Ovary (tissue), 9 donors: ENCODE data around the gene AQP9. TPM values are rescaled to one million over a fixed set of nuclear protein-coding genes. Genes with fewer than 3 reads are reported as not detected.

Experiments used
- DNase-seq, 5 donors: peaks; one replicate each; pipeline ENCODE4 v3.0.0-alpha.2; 2019 to 2020
- H3K27ac ChIP-seq, 2 donors: fragments of 200-600 bp; one replicate each; pipeline versions ENCODE4 v1.5.1 to v1.8.0; 2019 to 2022
- H3K27me3 ChIP-seq: fragments of 200-600 bp; one replicate; pipeline ENCODE4 v1.8.0; 2022
- H3K36me3 ChIP-seq: fragments of 200-600 bp; sonication (generic); one replicate; pipeline ENCODE4 v1.5.1; 2019
- H3K4me1 ChIP-seq: one replicate; pipeline ENCODE4 v1.8.1; 2013; ENCODE audit warnings: mild to moderate bottlenecking, moderate library complexity; ENCODE audit not compliant: insufficient read depth
- H3K4me3 ChIP-seq: fragments of 200-600 bp; sonication (generic); one replicate; pipeline ENCODE4 v1.5.1; 2017
- H3K9me3 ChIP-seq, 2 donors: fragments of 200-600 bp in 1 of 2; sonication (generic) in 1 of 2; one replicate each; pipeline versions ENCODE4 v1.5.1 to v1.8.1; 2013 to 2019; ENCODE audit warnings: mild to moderate bottlenecking in 1 of 2, moderate library complexity in 1 of 2
- EP300 ChIP-seq: sonication (generic); formaldehyde crosslinking; IDR thresholded peaks from one replicate; pipeline ENCODE4 v1.6.1; 2017; ENCODE audit warnings: antibody characterized with exemption
- POLR2A ChIP-seq: fragments of 450-650 bp; IDR thresholded peaks from one replicate; pipeline ENCODE4 v1.6.1; 2017; ENCODE audit warnings: antibody characterized with exemption, mild to moderate bottlenecking, moderate library complexity
- WGBS, 3 donors: extraction: QIAGEN DNeasy Blood & Tissue Kit in 1 of 3; methylation state at CpG; one replicate each; pipeline versions ENCODE4 v1.1.5 to v1.1.7; 2013 to 2017; 5-methylcytosine and 5-hydroxymethylcytosine counted together
- intact Hi-C, 4 donors: fragments of 100-400 bp; cut with DNase I; formaldehyde crosslinking; loops; one replicate each; pipeline versions ENCODE4 v1.11.0 to v1.15.1; 2022 to 2023
- polyA plus RNA-seq, 2 donors: library from polyadenylated mRNA; stranded (reverse); fragments of 200-250 nt in 1 of 2; fragments of 350-450 nt in 1 of 2; fragmentation: Illumina TruSeq in 1 of 2; extraction: RNeasy Lipid Tissue Mini Kit (QIAGEN cat#74804) in 1 of 2; gene quantifications; one replicate each; pipeline ENCODE4 v1.2.3, GENCODE V29; 2013 to 2014
- total RNA-seq, 7 donors: library from RNA; depleted of rRNA in 2 of 7; stranded (reverse); fragments of >200 nt in 2 of 7; fragmentation: NEBNext Ultra II Directional in 3 of 7; extraction: Animal tissue kit (Norgen Biotek cat#: 25700) in 3 of 7; gene quantifications; one replicate each; pipeline versions ENCODE4 v1.1.0 to v1.2.4, GENCODE V29; 2016 to 2023
- TF ChIP-seq, protein P1 (sequence below), 3 donors: fragments of 450-650 bp in 2 of 3; fragments of 200-600 bp in 1 of 3; IDR thresholded peaks; one replicate each; pipeline versions ENCODE4 v1.5.1 to v1.8.0; 2016 to 2022; ENCODE audit warnings: antibody characterized with exemption in 3 of 3, mild to moderate bottlenecking in 1 of 3
- donor health status: DM: no; HTN: no; CAD: no; lungs with moderate emphysema.
- donor health status: DM: no; HTN: no; CAD: no.
- donor health status: Bipolar disorder and iron deficiency.
- donor health status: DM: yes; HTN: yes; CAD: no.
- donor health status: DM: no; HTN: no; CAD: no.
- donor health status: DM: yes; HTN: yes; CAD: no.

Gene AQP9
- total and polyA plus RNA-seq, 9 donors = 0.23 to 29.9 (median 1.4) TPM

DNA sequence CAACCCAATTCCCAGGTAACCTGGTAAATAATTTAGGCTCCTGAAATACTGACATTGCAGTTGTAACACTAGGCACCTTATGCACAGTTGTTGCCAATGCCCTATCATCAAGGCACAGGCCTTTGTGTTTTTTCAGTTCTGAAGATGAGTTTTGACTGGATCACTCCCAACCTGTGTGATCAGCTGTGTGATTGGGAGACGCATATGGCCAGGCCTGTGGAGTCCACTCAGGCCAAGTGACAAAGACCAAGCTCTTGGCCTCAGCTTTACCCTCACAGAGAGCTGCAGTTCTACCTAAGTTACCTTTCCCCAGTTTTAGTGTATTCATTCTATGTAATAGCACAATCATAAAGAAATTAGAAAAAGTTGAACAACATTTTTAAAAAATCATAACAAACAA, 19.2 kb upstream of the AQP9 start:
- no peaks in the 10 kb centered on the region for H3K4me1 ChIP-seq
- H3K9me3 ChIP-seq = no peaks in the 10 kb centered on the region
- H3K27ac ChIP-seq = no peak overlapping the region
- H3K4me3 ChIP-seq = no peak overlapping the region
- no peak for TF ChIP-seq EP300
- TF ChIP-seq, protein P1, sequence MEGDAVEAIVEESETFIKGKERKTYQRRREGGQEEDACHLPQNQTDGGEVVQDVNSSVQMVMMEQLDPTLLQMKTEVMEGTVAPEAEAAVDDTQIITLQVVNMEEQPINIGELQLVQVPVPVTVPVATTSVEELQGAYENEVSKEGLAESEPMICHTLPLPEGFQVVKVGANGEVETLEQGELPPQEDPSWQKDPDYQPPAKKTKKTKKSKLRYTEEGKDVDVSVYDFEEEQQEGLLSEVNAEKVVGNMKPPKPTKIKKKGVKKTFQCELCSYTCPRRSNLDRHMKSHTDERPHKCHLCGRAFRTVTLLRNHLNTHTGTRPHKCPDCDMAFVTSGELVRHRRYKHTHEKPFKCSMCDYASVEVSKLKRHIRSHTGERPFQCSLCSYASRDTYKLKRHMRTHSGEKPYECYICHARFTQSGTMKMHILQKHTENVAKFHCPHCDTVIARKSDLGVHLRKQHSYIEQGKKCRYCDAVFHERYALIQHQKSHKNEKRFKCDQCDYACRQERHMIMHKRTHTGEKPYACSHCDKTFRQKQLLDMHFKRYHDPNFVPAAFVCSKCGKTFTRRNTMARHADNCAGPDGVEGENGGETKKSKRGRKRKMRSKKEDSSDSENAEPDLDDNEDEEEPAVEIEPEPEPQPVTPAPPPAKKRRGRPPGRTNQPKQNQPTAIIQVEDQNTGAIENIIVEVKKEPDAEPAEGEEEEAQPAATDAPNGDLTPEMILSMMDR (IDR thresholded peaks at IDR 0.05) = no peak
- H3K27me3 ChIP-seq = no peaks in the 10 kb centered on the region
- no peak for DNase-seq
- H3K36me3 ChIP-seq = no peaks in the 10 kb centered on the region
- intact Hi-C loops = loop anchor here in 1 of 4 donors (10.0 kb wide), 1 partner anchor 66 kb away; no protein-coding TSS in a partner anchor
- WGBS, 3 donors = 79 to 100% (median 87%) methylated on average over 1 of the region's 1 CpG

DNA sequence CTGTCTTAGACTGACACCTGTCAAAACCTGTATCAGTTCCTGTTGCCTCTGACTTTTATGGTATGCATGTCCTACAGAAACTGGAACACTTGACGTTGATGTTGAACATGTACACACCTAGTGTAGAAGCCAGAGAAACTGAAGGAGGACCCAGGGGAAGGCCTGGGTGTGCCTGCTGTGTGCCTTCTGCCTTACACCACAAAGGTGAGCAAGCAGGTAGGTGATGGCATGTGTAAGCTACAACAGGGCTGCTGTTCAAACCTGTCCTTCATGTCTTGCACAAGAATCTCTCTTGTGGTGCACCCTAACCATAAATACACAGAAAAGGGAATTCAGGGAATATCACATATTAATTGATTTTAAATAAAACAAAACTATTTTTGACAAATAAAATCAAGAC, 13.6 kb upstream of the AQP9 start:
- Histone ChIP-seq H3K27ac (no peak overlapping the region), H3K36me3 (no peaks in the 10 kb centered on the region), H3K9me3 (no peaks in the 10 kb centered on the region), H3K4me3 (no peak overlapping the region), H3K27me3 (no peaks in the 10 kb centered on the region), H3K4me1 (no peaks in the 10 kb centered on the region)
- intact Hi-C loops = no loop called here
- 93 to 100% (median 98%) methylated on average over 1 of the region's 1 CpG for WGBS, 3 donors
- DNase-seq = no peak
- TF ChIP-seq, protein P1 (IDR thresholded peaks at IDR 0.05) = no peak
- no peak for TF ChIP-seq EP300
- TF ChIP-seq POLR2A = no peak

DNA sequence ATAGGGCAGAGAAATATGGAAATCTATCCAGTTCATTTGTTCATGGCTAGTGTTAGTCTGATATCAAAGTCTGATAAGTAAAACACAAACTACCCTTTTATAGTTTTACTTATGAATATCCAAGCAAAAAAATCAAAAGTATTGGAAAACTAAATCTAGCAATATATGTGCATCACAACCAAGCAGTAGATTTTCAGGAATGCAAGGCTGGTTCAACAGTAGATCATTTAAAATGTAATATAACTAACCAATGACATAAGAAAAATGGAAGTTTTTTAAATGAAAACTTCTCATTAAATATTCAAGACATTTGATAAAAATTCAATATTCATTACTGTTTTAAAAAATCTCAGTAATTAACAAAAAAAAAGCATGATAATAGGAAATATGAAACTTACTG, 12.8 kb upstream of the AQP9 start:
- Histone ChIP-seq H3K4me3 (no peak overlapping the region), H3K9me3 (no peaks in the 10 kb centered on the region), H3K27me3 (no peaks in the 10 kb centered on the region), H3K4me1 (no peaks in the 10 kb centered on the region), H3K27ac (no peak overlapping the region), H3K36me3 (no peaks in the 10 kb centered on the region)
- TF ChIP-seq EP300 (no peak), POLR2A (no peak)
- TF ChIP-seq, protein P1 (IDR thresholded peaks at IDR 0.05) = no peak
- no peak for DNase-seq
- intact Hi-C loops = no loop called here

DNA sequence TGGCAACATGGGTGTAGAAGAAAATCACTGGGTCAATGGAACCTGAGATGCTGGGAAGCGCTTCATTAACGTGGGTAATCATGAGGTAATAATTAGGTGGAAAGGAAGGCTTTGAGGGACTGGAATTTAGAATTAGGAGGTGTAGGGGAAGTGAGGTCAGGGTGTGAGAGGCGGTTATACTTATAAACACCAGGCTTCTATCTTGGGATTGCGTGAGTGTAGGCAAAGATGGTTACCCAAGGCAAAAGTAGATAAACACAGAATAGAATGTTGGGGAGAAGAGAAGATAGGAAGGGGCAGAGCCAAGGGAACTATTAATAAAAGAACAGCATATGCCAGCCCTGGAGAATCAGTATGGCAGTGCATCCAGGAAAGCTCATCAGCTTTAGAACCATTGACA, 3.3 kb upstream of the AQP9 start:
- Histone ChIP-seq H3K4me1 (no peaks in the 10 kb centered on the region), H3K4me3 (no peak overlapping the region), H3K27ac (no peak overlapping the region), H3K36me3 (no peaks in the 10 kb centered on the region), H3K27me3 (no peaks in the 10 kb centered on the region), H3K9me3 (no peaks in the 10 kb centered on the region)
- DNase-seq = no peak
- intact Hi-C loops = no loop called here
- TF ChIP-seq EP300 (no peak), POLR2A (no peak)
- TF ChIP-seq, protein P1 (IDR thresholded peaks at IDR 0.05) = no peak
- 87 to 94% (median 90%) methylated on average over 4 of the region's 4 CpGs for WGBS, 3 donors
